NCI-H1048 (cell line): Measurements from ENCODE around the gene SCN11A.
"Not testable (repeated sequence)": the region's sequence is repeated elsewhere in the genome, so short reads cannot be mapped to it uniquely, and the experiment has no call there.

ENCODE experiments used
- DNase-seq: peaks from one replicate; lab custom pipeline; 2025; lab: John Stamatoyannopoulos, UW

Gene SCN11A

DNA sequence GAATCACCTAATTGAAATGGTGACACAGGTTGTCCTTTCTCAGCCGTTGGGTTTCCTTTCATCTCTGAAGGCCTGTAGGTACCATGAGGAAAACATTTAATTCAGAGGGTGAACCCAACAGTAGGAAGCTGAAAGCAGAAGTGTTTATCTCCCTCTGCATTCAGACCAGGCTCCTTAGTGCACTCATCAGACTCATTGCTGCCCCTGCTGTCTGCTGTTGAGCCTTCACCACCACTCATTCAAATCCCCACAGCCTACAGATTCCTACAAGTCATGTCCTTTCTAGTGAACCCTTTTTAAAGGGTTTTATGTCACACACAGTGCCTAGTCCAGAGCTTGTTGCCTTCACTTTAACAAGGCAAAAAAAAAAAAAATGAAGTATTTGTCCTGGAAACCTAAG, 13.5 kb upstream of the SCN11A start:
- DNase-seq, result no peak

DNA sequence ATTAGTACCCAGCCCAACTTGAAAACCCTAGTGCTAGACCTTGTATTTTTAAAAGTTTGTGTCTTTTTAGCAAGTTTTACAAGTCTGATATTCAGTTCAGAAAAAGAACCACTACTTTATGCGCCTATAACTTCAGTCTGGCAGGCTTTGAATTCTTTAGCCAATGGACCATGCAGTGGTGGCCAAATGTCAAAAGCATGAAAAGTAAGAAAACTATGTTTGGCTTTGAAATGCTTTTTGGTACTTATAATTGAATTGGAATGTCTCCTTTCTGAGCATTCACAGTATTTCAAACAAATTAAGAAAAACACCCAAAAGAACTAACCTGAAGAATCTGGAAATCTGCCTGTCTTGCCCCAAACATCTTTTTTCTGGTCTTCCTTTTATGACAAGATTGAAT, 12.9 kb upstream of the SCN11A start:
- DNase-seq, result no peak

DNA sequence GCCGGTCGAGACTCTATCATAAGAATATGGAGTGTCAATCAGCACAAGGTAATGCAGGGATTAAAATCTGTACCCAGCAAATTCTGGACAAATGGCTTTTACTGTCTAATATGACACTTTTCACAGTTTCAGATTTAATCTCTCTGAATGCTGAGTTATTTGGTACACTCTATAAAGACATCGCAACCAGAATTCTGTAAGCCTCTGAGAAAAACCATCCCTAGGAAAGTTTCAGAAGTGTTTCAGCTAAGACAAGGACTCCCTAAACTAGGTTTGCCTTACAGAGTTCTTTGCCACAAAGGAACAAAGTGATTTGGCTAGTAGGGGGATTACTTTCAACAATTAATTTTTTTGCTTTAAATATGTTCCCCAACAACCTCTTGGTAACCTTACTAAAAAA, 11.4 kb upstream of the SCN11A start:
- DNase-seq, result no peak

DNA sequence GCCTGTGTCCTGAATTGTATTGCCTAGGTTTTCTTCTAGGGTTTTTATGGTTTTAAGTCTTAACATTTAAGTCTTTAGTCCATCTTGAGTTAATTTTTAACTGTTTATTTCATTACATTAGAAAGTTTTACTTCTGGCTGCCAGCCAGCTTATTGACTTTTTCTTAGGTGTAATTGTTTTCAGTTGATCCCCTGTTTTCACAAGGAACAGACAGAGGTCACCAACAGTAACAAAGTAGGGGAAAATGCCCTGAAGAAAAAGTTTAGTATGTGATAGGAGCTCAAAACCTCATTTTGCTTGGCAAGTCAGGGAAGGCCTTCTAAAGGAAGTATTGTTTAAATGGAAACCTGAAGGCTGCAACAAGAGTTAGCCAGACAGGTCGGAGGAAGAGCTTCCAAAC, 10.4 kb upstream of the SCN11A start:
- no peak for DNase-seq

DNA sequence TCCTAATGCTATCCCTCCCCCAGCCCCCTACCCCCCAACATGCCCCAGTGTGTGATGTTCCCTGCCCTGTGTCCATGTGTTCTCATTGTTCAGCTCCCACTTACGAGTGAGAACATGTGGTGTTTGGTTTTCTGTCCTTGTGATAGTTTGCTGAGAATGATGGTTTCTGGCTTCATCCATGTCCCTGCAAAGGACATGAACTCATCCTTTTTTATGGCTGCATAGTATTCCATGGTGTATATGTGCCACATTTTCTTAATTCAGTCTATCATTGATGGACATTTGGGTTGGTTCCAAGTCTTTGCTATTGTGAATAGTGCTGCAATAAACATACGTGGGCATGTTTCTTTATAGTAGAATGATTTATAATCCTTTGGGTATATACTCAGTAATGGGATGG, 9.5 kb upstream of the SCN11A start:
- DNase-seq, result not testable (repeated sequence)

DNA sequence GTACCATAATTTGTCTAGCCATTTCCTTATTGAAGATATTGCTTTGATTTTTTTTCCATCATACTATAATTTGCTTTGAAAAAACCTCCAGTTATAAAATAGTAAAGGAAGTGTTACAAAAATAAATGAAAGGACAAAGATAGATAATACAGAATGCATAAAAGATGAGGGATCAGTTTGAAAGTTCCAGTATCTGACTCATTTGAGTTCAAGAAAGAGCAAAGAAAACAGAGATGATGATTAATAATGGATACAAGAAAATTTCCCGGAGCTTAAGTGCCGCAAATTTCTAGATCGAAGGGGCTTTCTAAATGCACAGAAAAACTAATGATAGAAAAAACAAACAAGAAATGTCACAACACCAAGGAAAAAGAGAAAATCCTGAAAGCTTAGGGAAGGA, 4.4 kb upstream of the SCN11A start:
- DNase-seq, result no peak

DNA sequence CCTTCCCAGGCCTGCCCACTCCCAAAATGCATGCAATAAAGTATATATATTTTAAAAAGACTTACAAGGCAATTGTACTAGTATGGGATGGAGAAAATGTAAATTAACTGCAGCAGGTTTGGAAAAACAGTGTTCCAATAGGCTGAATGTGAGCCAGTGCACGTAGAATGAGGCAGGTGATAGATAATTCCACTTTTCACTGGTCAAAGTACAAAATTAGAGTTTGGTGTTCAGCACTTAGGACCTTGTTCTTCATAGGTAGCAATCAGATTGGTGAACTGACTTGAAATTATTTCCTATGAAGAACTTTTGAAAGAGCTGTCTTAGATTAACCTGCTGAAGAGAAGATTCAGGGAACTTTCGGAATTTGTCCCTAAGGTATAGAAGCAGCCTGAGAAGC, 2.0 kb upstream of the SCN11A start:
- DNase-seq, result no peak

DNA sequence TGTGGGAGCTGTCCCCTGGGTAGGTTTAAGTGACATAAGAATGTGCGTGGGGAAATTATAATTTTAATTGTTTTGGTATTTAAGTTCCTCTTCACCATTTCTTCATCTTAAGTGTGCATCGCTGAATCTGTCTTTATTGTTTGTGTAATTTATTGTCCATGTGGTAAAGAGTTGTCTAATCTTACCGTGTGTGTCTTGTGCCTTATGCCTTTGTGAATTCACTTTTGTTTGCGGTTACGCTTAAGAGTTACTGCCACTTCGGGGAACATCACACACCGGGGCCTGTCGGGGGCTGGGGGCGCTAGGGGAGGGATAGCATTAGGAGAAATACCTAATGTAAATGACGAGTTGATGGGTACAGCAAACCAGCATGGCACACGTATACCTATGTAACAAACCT, 839 bp upstream of the SCN11A start:
- no peak for DNase-seq

DNA sequence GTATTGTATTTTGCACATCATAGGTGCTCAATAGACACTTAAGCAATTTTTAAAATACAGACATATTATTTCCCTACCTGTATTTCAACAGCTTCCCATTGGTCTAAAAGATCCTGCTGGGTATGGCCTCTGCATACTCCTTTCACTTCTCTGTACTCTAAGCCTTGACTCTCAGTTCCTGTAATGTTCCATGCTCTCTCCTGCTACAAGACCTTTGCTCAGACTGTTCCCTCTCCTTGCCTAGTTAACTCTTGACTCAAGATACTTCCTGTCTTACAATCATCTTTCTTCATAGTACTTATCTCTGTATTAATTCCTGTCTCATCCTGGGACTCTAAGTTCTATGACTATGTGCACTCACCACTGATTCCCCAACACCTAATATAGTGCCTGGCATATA, 1.7 kb downstream of the SCN11A start:
- no peak for DNase-seq

DNA sequence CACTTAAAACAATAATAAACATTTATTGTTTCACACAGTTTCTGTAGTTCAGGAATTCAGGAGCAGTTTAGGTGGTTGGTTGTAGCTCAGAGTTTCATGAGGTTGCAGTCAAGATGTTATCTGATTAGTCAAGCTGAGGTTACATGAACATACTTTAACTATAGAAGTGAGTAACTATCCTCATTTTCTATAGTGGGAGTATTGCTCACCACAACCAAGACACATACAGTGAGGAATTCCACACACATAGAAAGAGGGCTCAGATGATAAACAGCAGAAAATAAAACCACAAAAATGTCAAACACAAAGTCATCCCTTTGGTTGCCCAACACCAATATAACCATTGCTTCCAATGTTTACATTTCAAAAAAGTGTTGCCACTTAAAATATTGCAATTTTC, 13.6 kb downstream of the SCN11A start:
- DNase-seq, result no peak

DNA sequence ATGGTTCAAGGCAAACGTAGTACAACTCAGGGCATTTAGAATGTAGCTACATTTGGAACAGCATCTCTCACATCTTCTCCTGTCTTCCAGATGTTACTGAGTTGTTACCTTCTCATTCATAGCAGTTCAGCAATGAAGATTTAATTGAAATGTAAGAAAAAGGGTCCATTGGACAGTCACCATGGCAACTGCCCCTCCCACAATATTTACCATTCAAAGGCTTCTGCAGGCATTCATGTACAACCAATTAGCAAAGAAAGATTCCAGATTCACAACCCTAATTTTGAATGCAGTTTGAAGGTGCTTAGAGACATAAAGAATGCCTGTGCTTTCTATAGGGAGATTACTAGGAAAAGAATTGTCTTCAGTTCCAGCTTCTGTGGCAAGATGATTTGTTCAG, 22.2 kb downstream of the SCN11A start:
- DNase-seq, result no peak

DNA sequence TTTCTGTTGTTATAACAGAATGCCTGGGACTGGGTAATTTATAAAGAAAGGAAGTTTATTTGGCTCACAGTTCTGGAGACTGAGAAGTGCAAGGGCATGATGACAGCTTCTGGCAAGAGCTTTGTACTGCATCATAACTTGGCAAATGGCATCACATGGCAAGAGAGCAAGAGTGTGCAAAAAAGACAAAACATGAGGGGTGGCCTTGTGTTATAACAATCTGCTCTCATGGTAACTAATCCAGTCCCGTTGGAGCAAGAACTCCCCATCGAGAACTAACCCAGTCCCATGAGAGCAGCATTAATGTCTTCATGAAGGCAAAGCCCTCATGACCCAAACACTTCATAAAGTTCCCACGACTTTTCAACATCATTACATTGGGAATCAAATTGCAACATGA, 23.2 kb downstream of the SCN11A start:
- DNase-seq, result no peak

DNA sequence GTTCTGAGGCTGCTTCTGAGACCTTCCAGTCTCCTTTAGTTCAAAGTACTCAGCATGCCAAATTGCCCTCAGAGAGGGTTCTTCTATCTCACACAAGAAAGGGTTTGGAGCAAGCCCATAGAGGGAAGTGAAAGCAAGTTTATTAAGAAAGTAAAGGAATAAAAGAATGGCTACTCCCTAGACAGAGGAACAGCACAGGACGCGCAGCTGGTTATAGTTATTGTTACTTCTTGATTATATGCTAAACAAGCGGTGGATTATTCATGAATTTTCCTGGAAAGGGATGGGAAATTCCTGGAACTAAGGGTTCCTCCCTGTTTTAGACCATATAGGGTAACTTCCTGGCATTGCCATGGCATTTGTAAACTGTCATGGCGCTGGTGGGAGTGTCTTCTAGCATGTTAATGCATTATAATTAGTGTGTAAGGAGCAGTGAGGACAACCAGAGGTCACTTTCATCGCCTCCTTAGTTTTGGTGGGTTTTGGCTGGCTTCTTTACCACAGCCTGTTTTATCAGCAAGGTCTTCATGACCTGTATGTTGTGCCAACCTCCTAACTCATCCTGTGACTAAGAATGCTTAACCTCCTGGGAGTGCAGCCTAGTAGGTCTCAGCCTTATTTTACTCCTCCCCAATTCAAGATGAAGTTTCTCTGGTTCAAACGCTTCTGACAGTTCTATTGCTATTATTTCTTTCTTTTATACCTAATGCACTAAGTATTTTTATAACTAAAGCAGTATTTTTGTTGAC, 26.3 kb downstream of the SCN11A start:
- no peak for DNase-seq

DNA sequence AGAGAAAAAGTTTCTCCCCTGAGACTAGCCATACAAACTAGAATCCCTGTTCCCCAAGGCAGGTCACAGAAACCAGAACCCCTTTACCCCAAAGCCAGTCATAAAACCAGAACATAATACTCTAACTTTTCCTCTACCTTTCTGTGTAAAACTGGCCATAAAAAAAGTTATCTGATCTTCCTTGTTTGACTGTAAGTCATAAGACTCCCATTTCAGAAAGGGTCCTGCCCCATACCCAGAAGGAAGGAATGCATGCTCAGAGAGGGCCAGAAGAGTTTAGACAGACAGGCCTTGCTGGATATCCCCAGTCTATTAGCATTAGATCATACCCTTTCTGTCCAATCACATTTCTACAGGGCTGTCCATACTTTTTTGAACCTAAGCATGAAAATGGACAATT, 27.2 kb downstream of the SCN11A start:
- no peak for DNase-seq

DNA sequence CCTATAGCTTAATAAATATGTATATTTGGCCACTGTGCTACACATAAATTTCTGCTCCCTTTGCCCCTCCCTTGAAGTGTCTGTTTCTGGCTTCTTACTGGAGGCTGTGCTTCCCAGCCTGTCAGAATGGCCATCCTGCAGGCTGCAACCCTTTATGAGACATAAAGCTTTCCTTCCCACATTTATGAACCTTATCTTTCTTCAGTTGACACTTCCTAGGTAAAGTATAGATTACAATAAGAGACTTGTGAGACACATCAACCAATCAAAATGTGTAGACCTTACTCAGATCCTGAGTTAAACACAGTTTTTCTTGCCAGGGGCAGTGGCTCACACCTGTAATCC, 29.5 kb downstream of the SCN11A start:
- no peak for DNase-seq

DNA sequence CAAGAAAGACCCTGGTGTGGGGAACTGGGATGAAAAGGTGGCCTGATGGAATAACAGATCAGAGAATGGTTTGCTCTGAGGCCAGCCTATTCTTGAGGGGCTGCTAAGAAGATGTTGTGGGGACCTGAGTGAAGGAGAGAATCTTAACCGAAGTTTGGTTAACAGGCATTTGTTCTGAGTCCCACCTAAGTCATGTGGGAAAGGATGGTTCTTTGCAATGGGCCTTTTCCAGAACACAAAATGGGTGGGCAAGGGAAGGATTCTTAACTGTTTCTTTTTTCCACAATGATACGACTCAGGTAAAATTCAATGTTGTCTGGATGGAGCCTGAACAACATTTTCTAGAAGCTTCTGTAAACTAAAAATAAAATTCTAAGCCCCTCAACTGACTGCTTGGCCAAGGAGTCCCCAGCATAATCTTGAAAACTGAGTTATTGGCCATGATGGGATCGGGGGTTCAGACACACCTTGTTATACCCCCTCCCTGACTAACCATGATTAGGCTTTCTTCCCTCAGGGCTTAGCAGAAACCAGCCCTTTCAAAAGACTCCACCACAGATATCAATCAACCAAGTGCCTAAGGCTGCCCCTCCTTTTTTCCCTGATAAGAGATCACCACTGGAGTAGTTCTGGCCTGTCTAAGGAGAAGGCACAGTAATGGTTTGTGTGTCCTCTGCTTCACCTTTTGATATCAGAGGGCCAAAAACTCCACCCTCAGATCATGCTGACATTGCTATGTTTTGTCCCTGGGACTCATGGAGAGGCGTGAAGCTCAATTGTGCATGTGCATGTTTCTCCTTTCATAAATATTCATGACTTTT, 30.1 kb downstream of the SCN11A start:
- no peak for DNase-seq

DNA sequence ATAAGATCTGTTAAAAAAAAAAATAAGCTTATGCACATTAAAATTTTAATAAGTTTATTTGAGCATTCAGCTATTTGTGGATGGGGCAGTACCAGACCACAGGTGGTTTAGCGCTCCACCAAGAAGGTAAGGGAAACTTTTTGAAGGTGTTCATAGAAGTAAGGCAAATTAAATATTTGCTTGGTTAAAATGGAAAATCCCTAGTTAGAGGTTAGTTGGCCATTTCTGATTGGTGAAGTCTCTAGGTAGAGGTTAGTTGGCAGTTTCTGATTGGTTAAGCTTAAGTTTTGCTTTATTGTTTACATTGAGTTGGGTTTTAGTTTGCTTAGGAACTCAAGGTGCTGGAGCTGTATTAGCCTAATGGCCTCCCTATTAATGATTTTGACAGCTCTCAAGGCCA, 30.7 kb downstream of the SCN11A start:
- no peak for DNase-seq

DNA sequence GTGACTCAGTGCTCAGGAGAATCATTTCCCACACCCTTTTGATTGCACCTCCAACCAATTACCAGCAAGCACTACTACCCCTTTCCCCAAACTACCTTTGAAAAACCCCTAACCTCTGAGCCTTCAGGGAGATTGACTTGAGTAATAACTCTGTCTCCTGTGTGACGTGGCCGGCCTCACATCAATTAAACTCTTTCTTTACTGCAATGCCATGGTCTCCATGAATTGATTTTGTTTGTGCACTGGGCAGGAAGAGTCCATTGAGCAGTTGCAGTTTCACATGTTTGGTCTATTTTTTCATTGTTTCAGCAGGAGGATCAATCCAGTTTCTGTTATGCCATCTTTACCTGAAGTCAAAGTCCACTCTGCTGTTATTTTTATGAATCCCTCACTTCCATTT, 32.4 kb downstream of the SCN11A start:
- no peak for DNase-seq

DNA sequence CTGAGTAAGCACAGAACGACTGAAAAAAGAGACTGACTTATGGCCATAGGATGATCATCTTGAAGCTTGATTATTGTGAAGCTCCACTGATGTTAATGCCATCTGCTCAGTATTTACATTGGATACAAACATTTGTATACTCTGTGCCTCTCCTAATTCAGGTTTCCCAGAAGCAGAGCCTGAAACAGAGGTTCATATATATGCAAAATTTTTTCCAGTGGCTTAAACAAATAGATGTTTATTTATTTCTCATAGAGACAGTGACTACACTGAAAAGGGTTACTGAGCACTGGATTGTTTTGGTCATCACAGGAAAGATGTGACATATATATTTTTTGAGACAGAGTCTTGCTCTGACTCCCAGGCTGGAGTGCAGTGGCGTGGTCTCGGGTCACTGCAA, 36.3 kb downstream of the SCN11A start:
- DNase-seq, result no peak

DNA sequence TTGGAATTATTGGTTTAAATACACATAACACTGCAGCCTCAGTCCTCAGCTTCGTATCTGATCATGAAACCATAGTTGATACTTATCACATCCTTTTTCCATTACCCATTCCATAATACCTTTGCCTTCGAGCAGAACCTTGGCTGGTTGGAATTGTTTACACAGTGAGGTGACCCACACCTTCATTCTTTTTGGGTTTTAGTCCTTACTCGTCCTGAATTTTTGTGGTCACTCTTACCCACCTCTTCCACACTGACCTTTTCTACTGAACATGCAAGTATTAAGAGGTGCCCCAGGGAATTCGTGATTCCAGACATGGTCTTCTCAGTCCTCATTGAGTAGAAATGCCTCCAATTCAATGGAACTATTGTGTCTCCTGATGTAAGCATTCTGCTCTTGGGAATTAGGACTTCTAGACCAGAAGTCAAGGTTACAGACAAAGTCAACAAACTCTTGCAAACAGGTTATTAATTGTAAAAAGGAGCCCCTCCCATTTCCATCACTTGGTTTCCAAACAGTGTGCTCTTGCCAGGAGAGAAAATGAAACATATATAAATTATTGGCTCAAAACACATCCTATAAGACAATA, 37.7 kb downstream of the SCN11A start:
- no peak for DNase-seq

DNA sequence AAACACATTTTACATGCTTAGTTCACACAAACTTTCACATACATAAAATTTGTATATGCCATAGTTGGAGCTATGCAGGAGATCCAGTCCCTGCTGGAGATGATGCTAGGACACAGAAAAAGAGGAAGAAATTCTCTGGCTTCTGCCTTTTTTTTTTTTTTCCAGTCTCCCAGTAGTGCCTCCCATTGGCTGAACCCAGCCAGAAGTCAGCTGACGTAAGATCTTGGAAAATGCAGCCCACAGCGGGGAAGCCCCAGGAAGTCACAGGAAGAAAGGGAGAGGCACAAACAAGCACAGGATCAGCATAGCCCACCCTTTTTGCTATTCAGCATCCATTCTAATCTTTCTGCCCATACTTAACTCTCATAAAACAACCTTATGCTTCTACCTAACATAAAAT, 38.5 kb downstream of the SCN11A start:
- no peak for DNase-seq

DNA sequence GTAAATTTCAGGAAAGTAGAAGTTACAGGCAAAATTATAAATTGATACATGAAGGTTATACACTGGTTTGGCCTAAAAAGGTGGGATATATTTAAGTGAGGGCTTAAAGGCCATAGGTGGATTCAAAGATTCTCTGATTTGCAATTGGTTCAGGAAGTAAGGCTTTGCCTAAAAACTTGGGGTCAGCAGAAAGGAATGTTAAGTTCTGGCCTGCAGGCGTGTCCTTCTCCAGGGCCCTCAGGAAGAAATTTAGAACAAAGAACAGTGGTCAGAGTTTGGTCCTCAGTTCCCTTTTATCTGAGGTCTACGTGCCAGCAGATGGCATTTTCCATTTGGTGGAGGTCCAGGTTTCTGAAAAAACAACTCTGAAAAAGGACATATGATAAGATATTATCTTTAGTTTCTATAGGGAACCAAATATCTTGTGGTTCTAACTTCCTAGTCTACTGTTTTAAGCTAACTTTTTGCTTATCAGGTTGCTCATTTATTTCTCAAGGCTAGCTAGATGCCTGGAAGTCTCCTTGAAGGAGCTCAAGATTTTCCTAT, 40.5 kb downstream of the SCN11A start:
- DNase-seq, result no peak

DNA sequence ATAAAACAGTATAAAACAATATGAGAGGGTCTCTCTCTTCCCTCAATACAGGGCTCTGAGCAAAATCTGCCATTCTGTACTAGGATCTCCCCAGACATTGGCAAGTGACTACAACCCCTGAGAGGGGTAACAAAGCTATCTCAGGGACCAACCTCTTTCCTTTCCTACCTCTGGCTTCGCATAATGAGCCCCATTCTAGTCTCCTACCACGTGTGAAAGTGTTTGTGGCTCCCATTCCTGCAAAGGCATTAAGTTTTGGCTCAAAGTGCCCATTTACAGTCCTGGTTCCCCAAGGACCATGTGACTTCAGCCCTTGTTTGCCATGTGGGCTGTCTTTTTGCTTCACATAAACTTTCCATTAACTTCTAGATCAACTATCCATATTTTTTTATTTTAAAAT, 46.4 kb downstream of the SCN11A start:
- no peak for DNase-seq
